A549 treated with CORT108297 at 1 μM for 4 hours (cell line): ENCODE data around the gene KLF8. TPM values are rescaled to one million over a fixed set of nuclear protein-coding genes. Genes with fewer than 3 reads are reported as not detected.

Experiments
- total RNA-seq: library from RNA; stranded (reverse); fragments of 200-300 nt; extraction: Qiagen RNA extraction; gene quantifications from 5 replicates; pipeline ENCODE4 v1.2.3, GENCODE V29; 2022

KLF8 gene
- 0.03 to 0.08 TPM in 2 of 5 replicates, not detected in the others for total RNA-seq

GRCh38 chrX:56232221-56233082 lies at the start of gene KLF8:
Gene KLF8, plus strand, starts transcription at chrX:56232356. Its CDS starts 979 bp downstream, at chrX:56233335.

